HG02884 (cell line): ENCODE measurements around the gene IGDCC3.
"Not testable (repeated sequence)": the region's sequence is repeated elsewhere in the genome, so short reads cannot be mapped to it uniquely, and the experiment has no call there.

Experiments used
- ATAC-seq: cut with Tn5 transposase; IDR thresholded peaks from one replicate; pipeline ENCODE4 v1.9.1; 2021; ENCODE audit warnings: mild to moderate bottlenecking, moderate library complexity; ENCODE audit not compliant: unreplicated experiment

IGDCC3 gene

GRCh38 chr15:65371976-65372786 lies 5.6 kb downstream of the IGDCC3 start:
- ATAC-seq: no peak

- ATAC-seq: no peak
Measured at GRCh38 chr15:65370885-65371284, 6.9 kb downstream of the IGDCC3 start.

GRCh38 chr15:65369651-65370050 lies 8.2 kb downstream of the IGDCC3 start:
- ATAC-seq: no peak

GRCh38 chr15:65369212-65369547 lies 8.6 kb downstream of the IGDCC3 start:
- no peak for ATAC-seq

GRCh38 chr15:65368302-65369211 lies 9.2 kb downstream of the IGDCC3 start:
- ATAC-seq: no peak

- no peak for ATAC-seq
Measured at GRCh38 chr15:65366122-65366892, 11.5 kb downstream of the IGDCC3 start.

GRCh38 chr15:65365229-65365628 lies 12.6 kb downstream of the IGDCC3 start:
- ATAC-seq: no peak

GRCh38 chr15:65363766-65364165 lies 14.0 kb downstream of the IGDCC3 start:
- no peak for ATAC-seq

- no peak for ATAC-seq
Measured at GRCh38 chr15:65363306-65363705, 14.5 kb downstream of the IGDCC3 start.

- ATAC-seq: no peak
Measured at GRCh38 chr15:65362491-65362890, 15.3 kb downstream of the IGDCC3 start.

GRCh38 chr15:65361708-65362459 lies 15.9 kb downstream of the IGDCC3 start:
- no peak for ATAC-seq

- ATAC-seq: no peak
Measured at GRCh38 chr15:65360506-65360905, 17.3 kb downstream of the IGDCC3 start.

- no peak for ATAC-seq
Measured at GRCh38 chr15:65355988-65356353, 21.8 kb downstream of the IGDCC3 start.

- ATAC-seq: no peak
Measured at GRCh38 chr15:65355173-65355987, 22.4 kb downstream of the IGDCC3 start.

- no peak for ATAC-seq
Measured at GRCh38 chr15:65354835-65355172, 23.0 kb downstream of the IGDCC3 start.

- not testable (repeated sequence) for ATAC-seq
Measured at GRCh38 chr15:65351972-65352371, 25.8 kb downstream of the IGDCC3 start.

- no peak for ATAC-seq
Measured at GRCh38 chr15:65349338-65349737, 28.5 kb downstream of the IGDCC3 start.

GRCh38 chr15:65347756-65348155 lies 30.0 kb downstream of the IGDCC3 start:
- ATAC-seq: not testable (repeated sequence)

GRCh38 chr15:65346856-65347598 lies 30.8 kb downstream of the IGDCC3 start:
- no peak for ATAC-seq
